ENCODE data around the gene ACSL5. TPM values are rescaled to one million over a fixed set of nuclear protein-coding genes. Genes with fewer than 3 reads are reported as not detected.
"Not testable (repeated sequence)": the region's sequence is repeated elsewhere in the genome, so short reads cannot be mapped to it uniquely, and the experiment has no call there.

ACSL5 gene
- polyA plus RNA-seq, 5 donors: 13.1 to 14.6 (median 13.9) TPM

- DNase-seq: no peak
These were observed 81.2 kb downstream of the ACSL5 start for GRCh38 chr10:112454910-112455779.

GRCh38 chr10:112456533-112456932 lies 82.6 kb downstream of the ACSL5 start:
- no peak for DNase-seq

- no peak for DNase-seq
These were observed 86.5 kb downstream of the ACSL5 start for GRCh38 chr10:112460366-112460765.

GRCh38 chr10:112461029-112461887 lies 87.3 kb downstream of the ACSL5 start:
- no peak for DNase-seq

DNA sequence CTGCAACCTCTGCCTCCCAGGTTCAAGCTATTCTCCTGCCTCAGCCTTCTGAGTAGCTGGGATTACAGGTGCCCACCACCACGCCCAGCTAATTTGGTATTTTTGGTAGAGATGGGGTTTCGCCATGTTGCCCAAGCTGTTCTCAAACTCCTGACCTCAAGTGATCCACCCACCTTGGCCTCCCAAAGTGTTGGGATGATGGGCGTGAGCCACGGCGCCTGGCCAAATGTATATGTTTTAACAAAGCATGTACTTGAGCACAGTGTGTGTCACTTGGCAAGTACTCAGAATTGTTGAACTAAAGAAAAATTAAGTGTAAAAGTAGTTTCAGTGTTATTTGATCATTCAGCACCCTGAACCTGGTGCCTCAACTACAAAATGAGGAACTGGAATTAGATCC lies 90.2 kb downstream of the ACSL5 start:
- DNase-seq: not testable (repeated sequence)

GRCh38 chr10:112465299-112465883 lies 91.5 kb downstream of the ACSL5 start:
- no peak for DNase-seq

GRCh38 chr10:112466802-112467201 lies 92.9 kb downstream of the ACSL5 start:
- no peak for DNase-seq

DNA sequence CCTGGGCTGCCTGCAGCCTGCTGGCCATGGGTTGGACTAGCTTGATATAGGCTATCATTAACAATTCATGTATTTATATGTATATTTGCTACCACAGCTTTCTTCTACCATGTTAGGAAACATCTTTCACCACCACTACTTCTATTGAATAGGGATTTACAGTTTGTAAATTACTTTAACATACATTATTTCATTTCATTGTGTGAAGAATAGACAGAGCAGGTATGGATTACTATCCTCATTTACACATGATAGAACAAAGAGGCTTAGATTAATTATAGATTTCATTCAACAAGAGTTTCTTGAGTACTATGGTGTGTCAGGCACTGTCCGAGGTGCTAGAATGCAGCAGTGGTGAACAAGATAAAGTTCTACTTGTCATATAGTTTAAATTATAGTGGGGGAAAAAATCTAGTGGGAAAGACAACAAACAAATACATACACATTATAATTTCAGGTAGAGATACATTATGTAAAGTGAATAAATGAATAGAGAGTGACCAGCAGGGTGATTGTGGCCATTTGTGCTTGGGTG lies 93.7 kb downstream of the ACSL5 start:
- DNase-seq: no peak

DNA sequence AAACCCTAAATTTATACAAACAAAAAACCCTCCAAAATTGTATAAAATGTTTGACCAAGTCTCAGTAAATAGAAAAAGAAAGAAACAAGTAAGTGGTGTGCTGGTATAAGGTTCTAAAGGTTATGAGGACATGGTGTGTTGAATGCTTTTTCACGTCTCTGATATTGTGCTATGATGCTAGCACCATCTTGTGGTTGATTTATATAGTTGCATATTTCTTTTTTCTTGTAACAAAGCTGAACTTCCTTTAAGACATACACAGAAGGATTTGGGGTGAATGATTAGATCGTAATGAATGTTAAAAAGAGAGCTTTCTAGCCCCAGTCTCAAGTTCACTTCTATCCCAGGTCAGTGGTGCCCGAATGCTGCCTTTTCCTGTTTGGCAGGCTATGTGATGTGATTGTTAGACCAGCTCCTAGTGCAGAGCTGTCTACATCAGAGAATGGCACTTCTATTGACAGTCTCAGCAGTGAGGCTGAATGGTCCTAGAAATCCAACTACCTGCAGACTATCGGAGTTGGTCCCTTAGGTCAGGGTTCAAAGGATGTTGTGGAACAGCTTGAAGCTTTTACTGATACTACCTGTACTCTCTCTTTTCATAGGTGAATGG lies 98.1 kb downstream of the ACSL5 start:
- no peak for DNase-seq

DNA sequence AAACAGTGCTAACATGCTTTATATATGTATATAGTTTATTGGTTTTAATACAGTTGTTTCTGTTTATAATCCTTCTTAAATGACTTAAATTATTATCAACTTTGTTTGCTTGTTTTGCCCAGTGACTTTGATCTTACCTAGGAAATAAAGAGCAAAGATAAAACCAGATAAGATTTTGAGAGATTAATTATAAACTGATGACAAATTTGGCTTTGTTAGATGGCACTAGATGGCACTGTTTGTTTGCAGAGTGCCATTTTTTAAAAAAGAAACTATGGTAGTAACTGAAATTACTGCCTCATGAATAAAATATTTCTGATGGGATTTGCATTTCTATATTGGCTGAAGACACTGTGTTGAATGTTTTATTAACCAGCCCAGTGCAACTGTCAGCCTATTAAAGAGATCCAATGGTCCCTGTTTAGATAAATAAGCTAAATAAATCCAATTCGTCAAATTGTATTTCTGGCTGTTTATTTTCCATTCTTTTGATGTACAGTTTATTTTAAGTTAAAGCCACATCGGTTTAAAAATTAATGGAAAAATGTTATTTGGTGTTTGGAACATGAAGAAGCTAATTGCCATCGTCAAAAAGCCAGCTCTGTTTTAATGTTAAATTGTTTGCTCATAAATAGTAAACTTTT lies 101.8 kb downstream of the ACSL5 start:
- DNase-seq: peak in 1 of 2 donors; percentile 28

Other genes starting within 250 kb of the ACSL5 start
- gene GPAM, start 190.4 kb upstream of the ACSL5 start, polyA plus RNA-seq (ENCODE audit: insufficient read depth in 1 of 5, insufficient read length in 5 of 5, low replicate concordance in 1 of 5): 10 to 100 TPM; 12.2 to 19.2 (median 16.9) TPM
- not detected for gene TECTB, start 90.7 kb upstream of the ACSL5 start, polyA plus RNA-seq (ENCODE audit: insufficient read depth in 1 of 5, insufficient read length in 5 of 5, low replicate concordance in 1 of 5)
- gene ZDHHC6, start 72.8 kb downstream of the ACSL5 start, polyA plus RNA-seq (ENCODE audit: insufficient read depth in 1 of 5, insufficient read length in 5 of 5, low replicate concordance in 1 of 5): 10 to 100 TPM; 49.4 to 82.7 (median 67.4) TPM
- 10 to 100 TPM; 13.9 to 19.3 (median 15.6) TPM for gene VTI1A, start 73.1 kb downstream of the ACSL5 start, polyA plus RNA-seq (ENCODE audit: insufficient read depth in 1 of 5, insufficient read length in 5 of 5, low replicate concordance in 1 of 5)